Measurements from ENCODE around the gene PTCH2.

GRCh38 chr1:44807364-44808062, 35.5 kb downstream of the PTCH2 start:
- TF ChIP-seq CTCF (IDR thresholded peaks at IDR 0.05) (no peak), EZH2phosphoT487 (IDR thresholded peaks at IDR 0.05) (no peak)

All from neural progenitor cell (in vitro differentiated cells).